SIG-M5 treated with dmso at 0.1 percent for 504 hours (cell line): ENCODE measurements around the gene MYO9A.
A peak's percentile ranks its signal among the peaks of the same experiment; 100 is the strongest.

Source experiments
- DNase-seq: peaks from one replicate; lab custom pipeline; 2025; ENCODE audit not compliant: unreplicated experiment; lab: John Stamatoyannopoulos, UW

MYO9A gene

GRCh38 chr15:71974211-71974610 is 143.7 kb downstream of the MYO9A start:
- no peak for DNase-seq

- no peak for DNase-seq
Observed at GRCh38 chr15:71973366-71973765, 144.6 kb downstream of the MYO9A start.

- peak; percentile 0 for DNase-seq
Observed at GRCh38 chr15:71971905-71972304, 146.0 kb downstream of the MYO9A start.

- DNase-seq = no peak
Observed at GRCh38 chr15:71970435-71970834, 147.5 kb downstream of the MYO9A start.

- DNase-seq = no peak
Observed at GRCh38 chr15:71962537-71962936, 155.4 kb downstream of the MYO9A start.

GRCh38 chr15:71957026-71957425 is 160.9 kb downstream of the MYO9A start:
- no peak for DNase-seq

- no peak for DNase-seq
Observed at GRCh38 chr15:71951134-71951533, 166.8 kb downstream of the MYO9A start.

GRCh38 chr15:71945012-71945411 is 172.9 kb downstream of the MYO9A start:
- DNase-seq = no peak

- DNase-seq = no peak
Observed at GRCh38 chr15:71943806-71944205, 174.1 kb downstream of the MYO9A start.

- DNase-seq = no peak
Observed at GRCh38 chr15:71939981-71940588, 177.9 kb downstream of the MYO9A start.

- DNase-seq = no peak
Observed at GRCh38 chr15:71937650-71938311, 180.2 kb downstream of the MYO9A start.

- DNase-seq = no peak
Observed at GRCh38 chr15:71934446-71934845, 183.5 kb downstream of the MYO9A start.

GRCh38 chr15:71932689-71933088 is 185.3 kb downstream of the MYO9A start:
- no peak for DNase-seq

- no peak for DNase-seq
Observed at GRCh38 chr15:71931261-71931660, 186.7 kb downstream of the MYO9A start.

- no peak for DNase-seq
Observed at GRCh38 chr15:71925145-71925544, 192.8 kb downstream of the MYO9A start.

GRCh38 chr15:71921191-71921590 is 196.8 kb downstream of the MYO9A start:
- no peak for DNase-seq

- no peak for DNase-seq
Observed at GRCh38 chr15:71920573-71920972, 197.4 kb downstream of the MYO9A start.

GRCh38 chr15:71916834-71917233 is 201.1 kb downstream of the MYO9A start:
- peak; percentile 42 for DNase-seq

GRCh38 chr15:71914092-71914491 is 203.9 kb downstream of the MYO9A start:
- no peak for DNase-seq

- DNase-seq = no peak
Observed at GRCh38 chr15:71899674-71900073, 218.3 kb downstream of the MYO9A start.

GRCh38 chr15:71893691-71894090 is 224.3 kb downstream of the MYO9A start:
- DNase-seq = no peak

- DNase-seq = no peak
Observed at GRCh38 chr15:71892335-71892734, 225.6 kb downstream of the MYO9A start.

- no peak for DNase-seq
Observed at GRCh38 chr15:71891026-71891425, 226.9 kb downstream of the MYO9A start.
